Astrocyte of the cerebellum (primary cell): Measurements from ENCODE around the gene MAG.

Source experiments
- DNase-seq: peaks from one replicate; pipeline ENCODE4 v3.0.0-alpha.2; 2011; ENCODE audit warnings: low read depth
- H3K4me3 ChIP-seq: 2 replicates; pipeline ENCODE4 v1.5.1; 2011; ENCODE audit warnings: mild to moderate bottlenecking, low read depth, low read length, moderate library complexity
- in situ Hi-C: cut with HindIII; loops from 2 replicates; pipeline ENCODE4 v1.10.0; 2017; ENCODE audit warnings: low sequenced_read_pairs
- TF ChIP-seq, protein P1 (sequence below): IDR thresholded peaks from 2 replicates; pipeline ENCODE4 v1.5.1; 2012; ENCODE audit warnings: low read length, low read depth, moderate library complexity, mild to moderate bottlenecking; ENCODE audit errors: missing control alignments

Gene MAG

DNA sequence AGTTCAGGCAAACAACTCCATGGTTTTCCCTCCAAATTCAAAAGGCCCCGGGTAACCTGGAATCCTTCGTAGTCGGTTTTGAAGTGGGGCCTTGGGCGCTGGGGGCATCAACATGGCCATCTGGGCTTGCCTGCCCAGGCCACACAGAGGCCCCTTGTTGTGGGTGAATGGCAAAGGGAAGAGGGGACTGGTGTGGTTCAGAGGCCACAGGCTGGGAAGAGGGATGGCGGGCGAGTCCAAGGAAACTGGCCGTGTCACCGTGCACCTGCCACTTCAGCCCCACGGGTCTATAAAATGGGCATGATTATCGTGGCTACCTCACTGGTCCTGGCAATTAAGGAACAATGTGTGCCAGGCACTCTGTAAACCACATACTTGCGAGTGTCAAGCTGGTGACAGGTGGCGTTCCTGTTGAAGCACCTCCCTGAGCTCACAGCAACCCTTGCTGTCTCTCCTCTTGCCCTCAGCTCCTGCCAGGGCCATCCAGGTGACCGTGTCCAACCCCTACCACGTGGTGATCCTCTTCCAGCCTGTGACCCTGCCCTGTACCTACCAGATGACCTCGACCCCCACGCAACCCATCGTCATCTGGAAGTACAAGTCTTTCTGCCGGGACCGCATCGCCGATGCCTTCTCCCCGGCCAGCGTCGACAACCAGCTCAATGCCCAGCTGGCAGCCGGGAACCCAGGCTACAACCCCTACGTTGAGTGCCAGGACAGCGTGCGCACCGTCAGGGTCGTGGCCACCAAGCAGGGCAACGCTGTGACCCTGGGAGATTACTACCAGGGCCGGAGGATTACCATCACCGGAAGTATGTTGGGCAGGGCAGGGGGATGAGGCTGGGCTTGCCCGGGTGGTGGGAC, 41.9 kb upstream of the MAG start:
- in situ Hi-C loops, result no loop called here
- no peak overlapping the region for H3K4me3 ChIP-seq
- no peak for DNase-seq
- TF ChIP-seq, protein P1, sequence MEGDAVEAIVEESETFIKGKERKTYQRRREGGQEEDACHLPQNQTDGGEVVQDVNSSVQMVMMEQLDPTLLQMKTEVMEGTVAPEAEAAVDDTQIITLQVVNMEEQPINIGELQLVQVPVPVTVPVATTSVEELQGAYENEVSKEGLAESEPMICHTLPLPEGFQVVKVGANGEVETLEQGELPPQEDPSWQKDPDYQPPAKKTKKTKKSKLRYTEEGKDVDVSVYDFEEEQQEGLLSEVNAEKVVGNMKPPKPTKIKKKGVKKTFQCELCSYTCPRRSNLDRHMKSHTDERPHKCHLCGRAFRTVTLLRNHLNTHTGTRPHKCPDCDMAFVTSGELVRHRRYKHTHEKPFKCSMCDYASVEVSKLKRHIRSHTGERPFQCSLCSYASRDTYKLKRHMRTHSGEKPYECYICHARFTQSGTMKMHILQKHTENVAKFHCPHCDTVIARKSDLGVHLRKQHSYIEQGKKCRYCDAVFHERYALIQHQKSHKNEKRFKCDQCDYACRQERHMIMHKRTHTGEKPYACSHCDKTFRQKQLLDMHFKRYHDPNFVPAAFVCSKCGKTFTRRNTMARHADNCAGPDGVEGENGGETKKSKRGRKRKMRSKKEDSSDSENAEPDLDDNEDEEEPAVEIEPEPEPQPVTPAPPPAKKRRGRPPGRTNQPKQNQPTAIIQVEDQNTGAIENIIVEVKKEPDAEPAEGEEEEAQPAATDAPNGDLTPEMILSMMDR, result no peak

DNA sequence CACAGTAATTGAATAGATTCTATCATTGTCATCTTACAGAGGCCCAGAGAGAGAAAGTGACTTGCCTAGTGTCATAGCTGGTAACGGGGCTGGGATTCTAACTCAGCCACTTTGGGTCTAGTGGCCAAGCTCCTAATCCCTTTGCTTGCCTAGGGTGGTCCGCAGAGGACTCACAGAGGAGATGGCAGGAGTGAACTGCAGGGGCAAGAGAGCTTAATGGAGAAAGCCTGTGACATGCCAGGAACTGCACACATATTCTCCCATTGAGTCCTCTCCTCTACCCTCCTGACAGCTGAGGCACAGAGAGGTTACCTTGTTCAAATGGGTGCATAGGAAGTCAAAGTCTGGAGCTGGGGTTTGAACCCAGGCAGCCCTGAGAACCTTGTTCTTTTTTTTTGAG, 40.5 kb upstream of the MAG start:
- no peak for DNase-seq
- TF ChIP-seq, protein P1, result no peak
- in situ Hi-C loops, result no loop called here

DNA sequence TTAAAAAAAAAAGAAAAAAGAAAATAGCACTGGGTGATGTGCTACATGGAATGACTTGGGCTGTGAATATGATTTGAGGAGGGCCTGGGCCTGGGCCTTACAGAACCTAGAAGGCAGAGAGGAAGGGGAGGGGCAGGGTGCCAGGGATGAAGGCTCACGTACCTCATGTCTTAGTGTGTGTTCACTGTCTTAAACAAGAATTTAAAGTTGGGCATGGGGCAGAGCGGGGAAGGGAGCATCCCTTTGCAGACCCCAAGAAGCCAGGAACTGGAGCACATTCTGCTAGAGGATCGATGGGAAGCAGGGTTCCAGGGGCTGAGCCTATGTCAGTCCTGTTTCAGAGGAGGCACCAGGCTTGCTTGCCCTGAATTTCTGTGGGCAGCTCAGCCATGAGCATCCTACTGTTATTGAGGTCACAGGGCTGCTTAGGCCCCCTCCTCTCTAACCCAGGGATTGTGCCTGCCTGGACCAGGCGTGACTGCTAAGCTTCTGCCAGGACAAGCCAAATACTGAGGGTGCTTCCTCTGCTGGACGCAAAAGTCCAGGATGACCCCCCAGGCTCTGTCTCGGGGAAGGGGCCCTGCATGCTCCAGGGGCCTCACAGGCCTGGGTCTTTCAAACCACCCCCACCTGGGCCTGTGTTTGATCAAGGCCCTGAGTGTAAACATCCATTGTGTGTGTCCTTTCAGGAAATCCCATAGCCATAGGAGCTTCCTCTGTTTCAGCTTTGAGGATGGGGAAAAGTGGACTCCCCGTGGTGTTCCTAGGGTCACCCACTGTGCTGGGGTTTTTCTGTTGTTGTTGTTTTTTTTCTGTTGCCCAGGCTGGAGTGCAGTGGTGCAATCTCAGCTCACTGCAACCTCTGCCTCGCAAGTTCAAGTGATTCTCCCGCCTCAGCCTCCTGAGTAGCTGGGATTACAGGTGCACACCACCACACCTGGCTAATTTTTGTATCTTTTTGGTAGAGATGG, 38.4 kb upstream of the MAG start:
- TF ChIP-seq, protein P1, result no peak
- H3K4me3 ChIP-seq, result no peak overlapping the region
- DNase-seq, result no peak
- in situ Hi-C loops, result no loop called here

More for the DNA sequence above, 40.5 kb upstream of the MAG start:
- no peak overlapping the region for H3K4me3 ChIP-seq

DNA sequence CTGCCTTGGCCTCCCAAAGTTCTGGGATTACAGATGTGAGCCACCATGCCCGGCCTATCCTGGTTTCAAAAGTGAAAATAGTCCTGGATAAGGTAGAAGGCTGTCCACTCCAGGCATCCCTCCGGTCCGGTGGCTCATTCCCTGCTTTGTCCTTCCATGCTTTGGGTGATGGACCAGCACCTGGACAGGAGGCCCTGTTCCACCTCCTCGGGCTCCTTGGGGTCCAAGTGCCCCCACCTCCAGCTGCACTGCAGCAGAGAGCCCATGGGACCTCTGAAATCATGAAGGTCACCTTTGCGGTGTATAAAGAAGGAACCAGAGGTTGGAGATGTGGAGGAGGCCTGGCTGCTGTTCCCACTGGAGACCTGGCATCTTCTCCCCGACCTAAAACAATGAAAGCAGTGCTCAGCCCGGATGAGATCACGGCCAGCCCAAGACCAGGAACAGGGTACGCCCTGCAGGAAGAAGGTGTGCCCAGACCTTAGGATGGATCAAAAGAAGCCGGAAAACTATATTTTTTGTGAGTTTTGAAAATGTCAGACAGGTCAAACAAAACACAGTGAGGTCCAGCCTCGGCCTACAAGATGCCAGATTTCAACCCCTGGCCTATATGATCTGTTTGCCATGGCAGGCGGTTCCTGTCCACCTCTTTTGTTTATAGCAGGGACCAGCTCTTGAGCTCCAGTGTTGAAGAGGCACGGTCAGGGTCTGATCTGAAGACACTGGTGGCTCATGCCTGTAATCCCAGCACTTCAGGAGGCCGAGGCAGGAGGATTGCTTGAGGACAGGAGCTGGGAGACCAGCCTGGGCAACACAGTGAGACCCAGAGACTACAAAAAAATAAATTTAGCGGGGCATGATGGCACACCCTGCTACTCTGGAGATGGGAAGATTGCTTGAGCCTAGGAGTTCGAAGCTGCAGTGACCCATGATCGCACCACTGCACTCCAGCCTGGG, 37.3 kb upstream of the MAG start:
- H3K4me3 ChIP-seq, result no peak overlapping the region
- in situ Hi-C loops, result no loop called here
- TF ChIP-seq, protein P1, result no peak
- DNase-seq, result no peak

DNA sequence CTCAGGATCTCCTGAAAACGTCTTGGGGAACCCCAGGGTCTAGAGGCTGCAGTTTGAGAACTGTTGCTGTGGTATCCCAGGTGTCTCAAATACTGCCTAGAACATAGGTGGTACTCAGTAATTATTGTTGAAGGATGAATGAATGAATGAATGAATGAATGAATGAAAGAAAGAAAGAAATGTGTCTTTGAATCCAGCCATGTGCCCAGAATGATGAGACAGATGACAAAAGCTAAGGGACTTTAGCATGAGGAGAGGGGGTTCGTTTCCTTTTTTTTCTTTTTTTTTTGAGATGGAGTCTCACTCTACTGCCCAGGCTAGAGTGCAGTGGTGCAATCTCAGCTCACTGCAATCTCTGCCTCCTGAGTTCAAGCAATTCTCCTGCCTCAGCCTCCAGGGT, 35.4 kb upstream of the MAG start:
- in situ Hi-C loops, result no loop called here
- TF ChIP-seq, protein P1, result no peak
- H3K4me3 ChIP-seq, result no peak overlapping the region
- no peak for DNase-seq

DNA sequence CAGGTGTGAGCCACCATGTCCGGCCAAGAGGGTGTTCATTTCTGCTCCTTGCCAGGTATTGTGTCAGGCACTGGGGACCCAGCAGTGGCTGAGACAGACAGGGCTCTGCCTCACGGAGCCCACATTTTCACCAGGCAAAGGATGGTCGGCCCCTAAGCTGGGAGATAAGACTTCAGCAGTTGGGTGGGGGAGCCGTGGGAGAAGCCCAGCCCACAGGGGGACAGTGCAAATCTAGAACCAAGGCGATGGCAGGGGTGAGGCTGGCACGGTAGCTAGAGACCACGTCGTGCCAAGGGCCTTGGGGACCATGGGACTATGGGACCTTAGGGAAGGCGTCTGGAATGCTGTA, 34.9 kb upstream of the MAG start:
- no peak for DNase-seq
- TF ChIP-seq, protein P1, result no peak
- in situ Hi-C loops, result no loop called here
- no peak overlapping the region for H3K4me3 ChIP-seq
